Measurements from ENCODE around the gene LYRM4.

DNA sequence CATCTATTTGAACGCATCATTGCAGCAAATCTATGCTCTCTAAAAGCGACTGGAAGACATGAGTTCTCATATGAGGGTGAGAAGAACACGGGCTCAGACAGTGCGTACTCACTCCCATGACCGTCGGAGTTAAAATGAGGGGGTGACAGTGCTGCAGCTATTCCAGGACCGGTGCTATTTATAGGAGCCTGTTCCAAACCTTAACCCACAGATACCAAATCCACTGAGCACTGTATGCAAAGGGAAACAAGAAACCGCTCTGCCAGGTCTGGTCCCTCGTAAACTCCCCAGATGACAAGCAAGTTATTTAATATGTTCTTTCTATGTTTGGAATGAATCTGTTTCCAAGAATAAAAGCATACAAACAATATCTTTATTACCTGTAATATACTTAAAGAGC, 152.7 kb downstream of the LYRM4 start:
- TF ChIP-seq GATA2 (IDR thresholded peaks at IDR 0.05; ENCODE audit: low read depth, low read length), result no peak
- TF ChIP-seq GATA3 (IDR thresholded peaks at IDR 0.05; ENCODE audit: low read depth, low read length), result no peak

All from SH-SY5Y (cell line).